HL-60 (cell line): ENCODE results near the gene WNT4.

Experiments
- DNase-seq, 2 experiments: peaks; one replicate each; pipeline ENCODE4 v3.0.0-alpha.2; 2010 to 2020; ENCODE audit warnings: low read depth in 1 of 2, low spot score in 1 of 2
- H3K27ac ChIP-seq: fragments of 250-450 bp; sonication (Bioruptor Pico); replicated peaks from 2 replicates; pipeline ENCODE4 v1.5.1; 2020; ENCODE audit warnings: mild to moderate bottlenecking, moderate library complexity
- H3K27me3 ChIP-seq: fragments of 250-450 bp; sonication (Bioruptor Pico); 2 replicates; pipeline ENCODE4 v1.5.1; 2021; ENCODE audit warnings: mild to moderate bottlenecking, moderate library complexity; ENCODE audit not compliant: insufficient read depth, poor library complexity, severe bottlenecking
- H3K4me3 ChIP-seq: replicated peaks from 2 replicates; pipeline ENCODE4 v1.5.1; 2011; ENCODE audit warnings: mild to moderate bottlenecking, control low read depth, low read length; ENCODE audit not compliant: insufficient read depth
- GABPA ChIP-seq: IDR thresholded peaks from 2 replicates; pipeline ENCODE4 v1.6.1; 2012; ENCODE audit warnings: low read depth
- POLR2AphosphoS5 ChIP-seq: IDR thresholded peaks from 2 replicates; pipeline ENCODE4 v1.6.1; 2012; ENCODE audit warnings: low read depth
- REST ChIP-seq: IDR thresholded peaks from 2 replicates; pipeline ENCODE4 v1.6.1; 2012; ENCODE audit warnings: low read depth; ENCODE audit not compliant: insufficient replicate concordance
- SPI1 ChIP-seq: IDR thresholded peaks from 2 replicates; pipeline ENCODE4 v1.6.1; 2012; ENCODE audit warnings: low read depth, mild to moderate bottlenecking, borderline replicate concordance
- TF ChIP-seq, protein P1 (sequence below): IDR thresholded peaks from one replicate; pipeline ENCODE4 v1.5.1; 2011; ENCODE audit warnings: low read length, control low read depth, inconsistent platforms; ENCODE audit not compliant: insufficient read depth

Gene WNT4

GRCh38 chr1:22100168-22100567 is 42.7 kb downstream of the WNT4 start:
- no peak for TF ChIP-seq GABPA
- no peak for TF ChIP-seq SPI1
- TF ChIP-seq, protein P1, sequence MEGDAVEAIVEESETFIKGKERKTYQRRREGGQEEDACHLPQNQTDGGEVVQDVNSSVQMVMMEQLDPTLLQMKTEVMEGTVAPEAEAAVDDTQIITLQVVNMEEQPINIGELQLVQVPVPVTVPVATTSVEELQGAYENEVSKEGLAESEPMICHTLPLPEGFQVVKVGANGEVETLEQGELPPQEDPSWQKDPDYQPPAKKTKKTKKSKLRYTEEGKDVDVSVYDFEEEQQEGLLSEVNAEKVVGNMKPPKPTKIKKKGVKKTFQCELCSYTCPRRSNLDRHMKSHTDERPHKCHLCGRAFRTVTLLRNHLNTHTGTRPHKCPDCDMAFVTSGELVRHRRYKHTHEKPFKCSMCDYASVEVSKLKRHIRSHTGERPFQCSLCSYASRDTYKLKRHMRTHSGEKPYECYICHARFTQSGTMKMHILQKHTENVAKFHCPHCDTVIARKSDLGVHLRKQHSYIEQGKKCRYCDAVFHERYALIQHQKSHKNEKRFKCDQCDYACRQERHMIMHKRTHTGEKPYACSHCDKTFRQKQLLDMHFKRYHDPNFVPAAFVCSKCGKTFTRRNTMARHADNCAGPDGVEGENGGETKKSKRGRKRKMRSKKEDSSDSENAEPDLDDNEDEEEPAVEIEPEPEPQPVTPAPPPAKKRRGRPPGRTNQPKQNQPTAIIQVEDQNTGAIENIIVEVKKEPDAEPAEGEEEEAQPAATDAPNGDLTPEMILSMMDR: no peak
- TF ChIP-seq REST: no peak
- TF ChIP-seq POLR2AphosphoS5: no peak
- DNase-seq: no peak
- no peaks in the 10 kb centered on the region for H3K27me3 ChIP-seq
- no peak overlapping the region for H3K27ac ChIP-seq
- no peak overlapping the region for H3K4me3 ChIP-seq

DNA sequence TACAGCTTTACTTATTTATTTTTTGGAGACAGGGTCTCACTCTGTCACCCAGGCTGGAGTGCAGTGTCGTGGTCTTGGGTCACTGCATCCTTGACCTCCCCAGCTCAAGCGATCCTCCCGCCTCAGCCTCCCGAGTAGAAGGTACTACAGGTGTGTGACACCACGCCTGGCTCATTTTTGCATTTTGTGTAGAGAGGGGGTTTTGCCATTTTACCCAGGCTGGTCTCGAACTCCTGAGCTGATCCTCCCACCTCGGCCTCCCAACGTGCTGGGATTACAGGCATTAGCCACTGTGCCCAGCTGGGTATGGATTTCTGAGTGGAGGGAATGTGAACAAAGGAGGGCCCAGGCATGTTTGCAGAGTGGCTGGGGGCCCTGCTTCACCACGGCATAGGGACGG is 44.1 kb downstream of the WNT4 start:
- Histone ChIP-seq H3K27me3 (no peaks in the 10 kb centered on the region), H3K27ac (no peak overlapping the region), H3K4me3 (no peak overlapping the region)
- TF ChIP-seq SPI1 (no peak), POLR2AphosphoS5 (no peak), GABPA (no peak), REST (no peak)
- TF ChIP-seq, protein P1: no peak
- no peak for DNase-seq

DNA sequence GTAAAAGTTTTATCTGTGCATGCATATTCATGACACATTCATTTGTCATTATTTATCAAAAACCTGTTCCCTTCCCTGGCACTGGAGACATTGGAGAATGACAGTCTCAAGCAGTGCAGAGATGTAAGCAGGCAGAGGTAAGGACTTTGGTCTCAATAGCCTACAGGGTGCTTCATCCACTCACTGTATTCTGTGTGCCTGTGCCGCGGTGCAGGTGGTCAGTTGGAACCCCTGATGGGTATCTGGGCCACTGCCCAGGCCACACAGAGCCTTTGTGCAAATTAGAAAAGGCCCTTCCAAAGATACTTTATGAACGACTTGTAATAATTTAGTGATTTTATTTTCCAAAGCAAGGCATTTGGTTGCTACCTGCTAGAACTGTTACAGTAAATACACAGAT is 46.4 kb downstream of the WNT4 start:
- Histone ChIP-seq H3K27ac (no peak overlapping the region), H3K4me3 (no peak overlapping the region), H3K27me3 (no peaks in the 10 kb centered on the region)
- no peak for DNase-seq
- no peak for TF ChIP-seq GABPA
- no peak for TF ChIP-seq SPI1

DNA sequence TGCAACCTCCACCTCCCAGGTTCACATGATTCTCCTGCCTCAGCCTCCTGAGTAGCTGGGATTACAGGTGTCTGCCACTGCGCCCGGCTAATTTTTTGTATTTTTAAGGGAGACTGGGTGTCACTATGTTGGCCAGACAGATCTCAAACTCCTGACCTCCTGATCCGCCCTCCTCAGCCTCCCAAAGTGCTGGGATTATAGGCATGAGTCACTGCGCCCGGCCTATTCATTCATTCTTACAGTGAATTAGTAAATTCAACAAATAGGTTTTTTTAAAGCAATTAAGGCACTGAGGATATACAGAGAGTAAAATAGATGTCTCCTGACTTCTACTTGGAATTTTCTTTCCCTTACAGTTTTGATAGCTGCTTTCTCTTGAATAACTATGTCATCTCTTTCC is 46.9 kb downstream of the WNT4 start:
- no peaks in the 10 kb centered on the region for H3K27me3 ChIP-seq
- DNase-seq: no peak
- H3K4me3 ChIP-seq: no peak overlapping the region
- no peak for TF ChIP-seq SPI1
- TF ChIP-seq GABPA: no peak
- TF ChIP-seq POLR2AphosphoS5: no peak
- no peak for TF ChIP-seq REST
- TF ChIP-seq, protein P1: no peak
- H3K27ac ChIP-seq: no peak overlapping the region
